ENCODE measurements around the gene ALK. TPM values are rescaled to one million over a fixed set of nuclear protein-coding genes. Genes with fewer than 3 reads are reported as not detected.
A peak's percentile ranks its signal among the peaks of the same experiment; 100 is the strongest.

The ALK gene
- total and polyA plus RNA-seq, 2 experiments from 2014 or later = 0.35 TPM; not detected in 1

- TF ChIP-seq CTCF (conservative IDR thresholded peaks at IDR 0.05; ENCODE audit: low read depth in 2 of 2) (no peak), POLR2AphosphoS5 (IDR thresholded peaks at IDR 0.05; ENCODE audit: low read depth) (no peak), ZNF114 (CRISPR knock-in tag; IDR thresholded peaks at IDR 0.05) (no peak), EZH2 (IDR thresholded peaks at IDR 0.05; ENCODE audit: low read depth, unreplicated experiment) (no peak), STAT1 (IDR thresholded peaks at IDR 0.05; ENCODE audit: unreplicated experiment) (no peak), ZNF331 (CRISPR knock-in tag; IDR thresholded peaks at IDR 0.05; ENCODE audit: low read depth) (no peak)
Measured at GRCh38 chr2:29821591-29821990, 99.8 kb downstream of the ALK start (continued).

- no peak overlapping the region for H3K4me3 Mint-ChIP-seq
- TF ChIP-seq ETS1 (IDR thresholded peaks at IDR 0.05) = no peak
- TF ChIP-seq REST (IDR thresholded peaks at IDR 0.05; ENCODE audit: unreplicated experiment) = no peak
- no peak for TF ChIP-seq ZNF331 (CRISPR knock-in tag; IDR thresholded peaks at IDR 0.05; ENCODE audit: low read depth)
- no peak for TF ChIP-seq ZNF462 (CRISPR knock-in tag; IDR thresholded peaks at IDR 0.05)
- no peak for TF ChIP-seq EZH2 (IDR thresholded peaks at IDR 0.05; ENCODE audit: low read depth, unreplicated experiment)
- no peak for TF ChIP-seq EZH2phosphoT487 (IDR thresholded peaks at IDR 0.05; ENCODE audit: unreplicated experiment)
Measured at GRCh38 chr2:29819570-29819969, 101.8 kb downstream of the ALK start.

More at GRCh38 chr2:29819570-29819969, 101.8 kb downstream of the ALK start:
- Histone ChIP-seq H3F3A (replicated peaks; ENCODE audit: low read depth) (no peaks in the 10 kb centered on the region), H3K4me1 (ENCODE audit: insufficient read depth) (no peaks in the 10 kb centered on the region; the same call in none of the 2 replicates), H2AFZ (0 out of 2 replicates have a peak overlapping the region, but pooled peaks have one; percentile 74), H3K4me2 (no peak overlapping the region), H3K27ac (ENCODE audit: low read depth) (no peak overlapping the region), H3K27me3 (ENCODE audit: insufficient read depth) (no peaks in the 10 kb centered on the region), H3K36me3 (ENCODE audit: insufficient read depth) (no peaks in the 10 kb centered on the region), H3K4me3 (no peak overlapping the region), H3K9me2 (ENCODE audit: insufficient read depth) (no peaks in the 10 kb centered on the region; the same call in 1 of the 2 replicates), H4K20me1 (replicated peaks; ENCODE audit: insufficient read depth) (no peaks in the 10 kb centered on the region), H3K79me2 (replicated peaks; ENCODE audit: insufficient read depth) (no peaks in the 10 kb centered on the region)
- H3K27ac Mint-ChIP-seq = no peak overlapping the region
- no peaks in the 10 kb centered on the region for H3K27me3 Mint-ChIP-seq (ENCODE audit: insufficient read depth, low read depth, poor library complexity)
- peaks cover 14% of the 10 kb centered on the region; the same call in 2 of the 3 replicates for H3K36me3 Mint-ChIP-seq (ENCODE audit: low read depth)
- peaks cover 21% of the 10 kb centered on the region for H3K9me3 Mint-ChIP-seq
- DNase-seq (ENCODE audit: low spot score) = no peak
- peaks cover 11% of the 10 kb centered on the region; the same call in 2 of the 3 replicates for H3K4me1 Mint-ChIP-seq
- ATAC-seq = no peak
